HCT116 (cell line): ENCODE results near the gene IQGAP2. TPM values are rescaled to one million over a fixed set of nuclear protein-coding genes. Genes with fewer than 3 reads are reported as not detected.
"Not testable (repeated sequence)": the region's sequence is repeated elsewhere in the genome, so short reads cannot be mapped to it uniquely, and the experiment has no call there.

ENCODE experiments used
- ATAC-seq: fragments of 200-7000 bp; cut with Tn5 transposase; 2 replicates; pipeline ENCODE4 v1.9.1; 2020; ENCODE audit warnings: mild to moderate bottlenecking, moderate library complexity
- BruUV-seq: library from RNA; stranded (reverse); fragments of 400-500 nt; replicated peaks from 2 replicates; lab custom pipeline; 2021; lab: Mats Ljungman, UMichigan
- CTCF ChIA-PET: fragments of 300-600 bp; sonication (Branson Sonifier 250); formaldehyde crosslinking; loops from one replicate; lab custom pipeline; 2021; ENCODE audit warnings: antibody characterized with exemption; lab: Charles Lee
- POLR2A ChIA-PET: fragments of 300-600, 350-600 bp; sonication (Branson Sonifier 250); formaldehyde crosslinking; loops from one replicate; lab custom pipeline; 2021; ENCODE audit warnings: antibody characterized with exemption; lab: Charles Lee
- RAD21 ChIA-PET, 2 experiments: fragments of 300-600 bp; sonication (Branson Sonifier 250); formaldehyde crosslinking; loops; one replicate each; lab custom pipeline; 2023; ENCODE audit warnings: low total read pairs in 2 of 2; ENCODE audit not compliant: uncharacterized antibody in 2 of 2, unreplicated experiment in 2 of 2, low non-redundant PET in 1 of 2; lab: Charles Lee
- DNase-seq: peaks from one replicate; pipeline ENCODE4 v3.0.0-alpha.2; 2010; ENCODE audit warnings: low read depth, low spot score
- H2AFZ ChIP-seq: fragments of 200-600 bp; shearing (Covaris generic), sonication (generic); 2 replicates; pipeline ENCODE4 v1.6.1; 2017; ENCODE audit warnings: low read depth, mixed run types, mixed read lengths, antibody characterized with exemption, low read length; ENCODE audit not compliant: poor library complexity, severe bottlenecking
- H3K27ac ChIP-seq: 2 replicates; pipeline ENCODE4 v1.5.1; 2012; ENCODE audit warnings: low read depth, low read length
- H3K27me3 ChIP-seq: fragments of 200-600 bp; sonication (generic); 2 replicates; pipeline ENCODE4 v1.6.1; 2016; ENCODE audit warnings: mixed run types, low read length, mixed read lengths; ENCODE audit not compliant: insufficient read depth
- H3K36me3 ChIP-seq, 2 experiments: fragments of 200-500 bp in 1 of 2; fragments of 200-600 bp in 1 of 2; sonication (Bioruptor generic) in 1 of 2; sonication (generic) in 1 of 2; 2 replicates each; pipeline versions ENCODE4 v1.5.1 to v1.6.1; 2014 to 2016; ENCODE audit warnings: low read length in 2 of 2, inconsistent platforms in 1 of 2, mixed read lengths in 1 of 2, mixed run types in 1 of 2; ENCODE audit not compliant: insufficient read depth in 2 of 2, control insufficient read depth in 1 of 2
- H3K4me1 ChIP-seq, 2 experiments: fragments of 200-600 bp in 1 of 2; sonication (generic) in 1 of 2; 2 replicates each; pipeline versions ENCODE4 v1.5.1 to v1.6.1; 2012 to 2017; ENCODE audit warnings: low read length in 2 of 2, inconsistent platforms in 1 of 2, mild to moderate bottlenecking in 1 of 2, mixed read lengths in 1 of 2, mixed run types in 1 of 2, moderate library complexity in 1 of 2; ENCODE audit not compliant: insufficient read depth in 2 of 2, control insufficient read depth in 1 of 2
- H3K4me2 ChIP-seq: fragments of 200-600 bp; sonication (generic); 2 replicates; pipeline ENCODE4 v1.6.1; 2017; ENCODE audit warnings: mixed run types, low read length, mixed read lengths
- H3K4me3 ChIP-seq, 2 experiments: fragments of 200-600 bp in 1 of 2; sonication (generic) in 1 of 2; replicated peaks in 1 of 2; 2 replicates each; pipeline ENCODE4 v1.5.1; 2011 to 2016; ENCODE audit warnings: low read length in 2 of 2, control low read depth in 1 of 2, low read depth in 1 of 2, mild to moderate bottlenecking in 1 of 2, mixed read lengths in 1 of 2, mixed run types in 1 of 2
- H3K79me2 ChIP-seq: fragments of 200-600 bp; sonication (generic); 2 replicates; pipeline ENCODE4 v1.6.1; 2017; ENCODE audit warnings: mild to moderate bottlenecking, mixed run types, low read length, moderate library complexity, mixed read lengths; ENCODE audit not compliant: insufficient read depth
- H3K9ac ChIP-seq: fragments of 200-600 bp; sonication (generic); 2 replicates; pipeline ENCODE4 v1.6.1; 2016; ENCODE audit warnings: low read length, mixed read lengths
- H3K9me2 ChIP-seq: fragments of 200-600 bp; sonication (generic), shearing (Covaris generic); 2 replicates; pipeline ENCODE4 v1.6.1; 2017; ENCODE audit warnings: mixed run types, mild to moderate bottlenecking, moderate library complexity; ENCODE audit not compliant: insufficient read depth
- H3K9me3 ChIP-seq, 2 experiments: fragments of 200-500 bp in 1 of 2; fragments of 200-600 bp in 1 of 2; sonication (Bioruptor generic) in 1 of 2; sonication (generic) in 1 of 2; 2 replicates each; pipeline ENCODE4 v1.6.1; 2014 to 2017; ENCODE audit warnings: low read length in 2 of 2, mixed read lengths in 2 of 2, inconsistent platforms in 1 of 2, low read depth in 1 of 2, mild to moderate bottlenecking in 1 of 2, mixed run types in 1 of 2, moderate library complexity in 1 of 2; ENCODE audit not compliant: control insufficient read depth in 1 of 2, insufficient read depth in 1 of 2
- H4K20me1 ChIP-seq: fragments of 200-600 bp; sonication (generic), shearing (Covaris generic); 2 replicates; pipeline ENCODE4 v1.6.1; 2017; ENCODE audit warnings: mixed run types, mild to moderate bottlenecking, moderate library complexity; ENCODE audit not compliant: insufficient read depth
- CBX3 ChIP-seq: IDR thresholded peaks from 2 replicates; pipeline ENCODE4 v1.6.1; 2012; ENCODE audit warnings: low read depth
- EGR1 ChIP-seq: IDR thresholded peaks from 2 replicates; pipeline ENCODE4 v1.6.1; 2012; ENCODE audit warnings: low read depth
- ELF1 ChIP-seq: IDR thresholded peaks from 2 replicates; pipeline ENCODE4 v1.6.1; 2012; ENCODE audit warnings: low read depth, borderline replicate concordance
- EZH2 ChIP-seq: fragments of 200-600 bp; sonication (generic); IDR thresholded peaks from 2 replicates; pipeline ENCODE4 v1.6.1; 2017; ENCODE audit warnings: antibody characterized with exemption, mixed run types
- EZH2phosphoT487 ChIP-seq: fragments of 200-600 bp; IDR thresholded peaks from 2 replicates; pipeline ENCODE4 v1.6.1; 2018; ENCODE audit warnings: antibody characterized with exemption, borderline replicate concordance
- FOSL1 ChIP-seq: IDR thresholded peaks from 2 replicates; pipeline ENCODE4 v1.6.1; 2012; ENCODE audit warnings: low read depth
- JUND ChIP-seq: IDR thresholded peaks from 2 replicates; pipeline ENCODE4 v1.6.1; 2012
- POLR2A ChIP-seq: IDR thresholded peaks from 2 replicates; pipeline ENCODE4 v1.7.0; 2011; ENCODE audit warnings: borderline replicate concordance; ENCODE audit not compliant: insufficient read depth, insufficient read length; ENCODE audit errors: extremely low read depth
- POLR2AphosphoS5 ChIP-seq: IDR thresholded peaks from 2 replicates; pipeline ENCODE4 v1.6.1; 2011; ENCODE audit warnings: mild to moderate bottlenecking, low read depth, low read length, moderate library complexity
- SP1 ChIP-seq: IDR thresholded peaks from 2 replicates; pipeline ENCODE4 v1.6.1; 2012; ENCODE audit warnings: low read depth
- YY1 ChIP-seq: IDR thresholded peaks from 2 replicates; pipeline ENCODE4 v1.6.1; 2011; ENCODE audit warnings: low read length, low read depth, moderate library complexity, mild to moderate bottlenecking; ENCODE audit not compliant: insufficient replicate concordance; ENCODE audit errors: extremely low read depth
- ZFX ChIP-seq: fragments of 450-650 bp; IDR thresholded peaks from 2 replicates; pipeline ENCODE4 v1.6.1; 2017
- intact Hi-C: fragments of 100-400 bp; cut with micrococcal nuclease; formaldehyde crosslinking; loops from 2 replicates; pipeline ENCODE4 v1.10.0; 2022
- total RNA-seq: library from RNA; stranded (reverse); gene quantifications from one replicate; pipeline ENCODE4 v1.2.1, GENCODE V29; 2021; ENCODE audit not compliant: unreplicated experiment
- TF ChIP-seq, protein P1 (sequence below), 3 experiments: fragments of 200-600 bp in 1 of 3; sonication (generic) in 1 of 3; IDR thresholded peaks in 2 of 3; conservative IDR thresholded peaks in 1 of 3; 2 replicates each; pipeline ENCODE4 v1.5.1; 2012 to 2017; ENCODE audit warnings: low read depth in 2 of 3, low read length in 2 of 3, antibody characterized with exemption in 1 of 3, borderline replicate concordance in 1 of 3, control low read depth in 1 of 3, mild to moderate bottlenecking in 1 of 3, mixed read lengths in 1 of 3, mixed run types in 1 of 3, moderate library complexity in 1 of 3; ENCODE audit not compliant: insufficient read depth in 1 of 3
- TF ChIP-seq, protein P2 (sequence below): IDR thresholded peaks from 2 replicates; pipeline ENCODE4 v1.6.1; 2012

Gene IQGAP2
- total RNA-seq, 1 experiment from 2014 or later: 2.0 TPM

DNA sequence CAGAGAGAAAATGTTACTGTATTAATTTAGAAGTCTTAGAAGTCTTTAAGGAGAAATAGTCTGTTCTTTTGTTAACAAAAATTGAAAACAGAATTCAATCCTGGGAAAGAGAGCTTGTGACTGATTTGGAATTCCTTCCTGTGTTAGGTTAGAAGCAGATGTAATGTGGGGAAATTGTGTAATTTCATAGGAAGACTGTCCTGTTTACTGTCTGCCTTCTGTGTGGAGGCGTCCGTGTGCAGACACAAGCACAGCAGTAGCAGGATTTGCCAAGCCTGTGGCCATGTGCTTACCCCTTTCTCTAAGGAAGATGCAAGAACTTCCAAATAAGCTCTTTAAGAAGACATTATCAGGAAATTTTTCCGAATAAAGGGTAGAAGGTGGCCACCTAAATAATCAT lies 276.1 kb downstream of the IQGAP2 start:
- DNase-seq: no peak
- H3K9me2 ChIP-seq: no peaks in the 10 kb centered on the region
- TF ChIP-seq POLR2A (no peak), CBX3 (no peak), ELF1 (no peak), EZH2phosphoT487 (no peak), JUND (no peak), ZFX (no peak), YY1 (no peak), FOSL1 (no peak), EGR1 (no peak), EZH2 (no peak), SP1 (no peak), POLR2AphosphoS5 (no peak)
- TF ChIP-seq, protein P1, sequence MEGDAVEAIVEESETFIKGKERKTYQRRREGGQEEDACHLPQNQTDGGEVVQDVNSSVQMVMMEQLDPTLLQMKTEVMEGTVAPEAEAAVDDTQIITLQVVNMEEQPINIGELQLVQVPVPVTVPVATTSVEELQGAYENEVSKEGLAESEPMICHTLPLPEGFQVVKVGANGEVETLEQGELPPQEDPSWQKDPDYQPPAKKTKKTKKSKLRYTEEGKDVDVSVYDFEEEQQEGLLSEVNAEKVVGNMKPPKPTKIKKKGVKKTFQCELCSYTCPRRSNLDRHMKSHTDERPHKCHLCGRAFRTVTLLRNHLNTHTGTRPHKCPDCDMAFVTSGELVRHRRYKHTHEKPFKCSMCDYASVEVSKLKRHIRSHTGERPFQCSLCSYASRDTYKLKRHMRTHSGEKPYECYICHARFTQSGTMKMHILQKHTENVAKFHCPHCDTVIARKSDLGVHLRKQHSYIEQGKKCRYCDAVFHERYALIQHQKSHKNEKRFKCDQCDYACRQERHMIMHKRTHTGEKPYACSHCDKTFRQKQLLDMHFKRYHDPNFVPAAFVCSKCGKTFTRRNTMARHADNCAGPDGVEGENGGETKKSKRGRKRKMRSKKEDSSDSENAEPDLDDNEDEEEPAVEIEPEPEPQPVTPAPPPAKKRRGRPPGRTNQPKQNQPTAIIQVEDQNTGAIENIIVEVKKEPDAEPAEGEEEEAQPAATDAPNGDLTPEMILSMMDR (IDR thresholded peaks at IDR 0.05 in 2 of 3, conservative IDR thresholded peaks at IDR 0.05 in 1 of 3; ENCODE audit: borderline replicate concordance in 1 of 3, insufficient read depth in 1 of 3, low read depth in 2 of 3, low read length in 2 of 3): no peak
- TF ChIP-seq, protein P2, sequence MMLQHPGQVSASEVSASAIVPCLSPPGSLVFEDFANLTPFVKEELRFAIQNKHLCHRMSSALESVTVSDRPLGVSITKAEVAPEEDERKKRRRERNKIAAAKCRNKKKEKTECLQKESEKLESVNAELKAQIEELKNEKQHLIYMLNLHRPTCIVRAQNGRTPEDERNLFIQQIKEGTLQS: no peak
- TF ChIP-seq, all 23 proteins: peak for 0
- no peaks in the 10 kb centered on the region for H3K27me3 ChIP-seq
- CTCF ChIA-PET: no interaction called here
- no peaks in the 10 kb centered on the region for H3K36me3 ChIP-seq
- no peak for ATAC-seq
- POLR2A ChIA-PET: no interaction called here
- no peak overlapping the region for H3K27ac ChIP-seq
- H4K20me1 ChIP-seq: no peaks in the 10 kb centered on the region
- no peak overlapping the region for H3K9ac ChIP-seq
- no peaks in the 10 kb centered on the region for H3K79me2 ChIP-seq
- H3K4me3 ChIP-seq: no peak overlapping the region
- no peak overlapping the region for H3K4me2 ChIP-seq
- RAD21 ChIA-PET: no interaction called here
- H2AFZ ChIP-seq: no peak overlapping the region
- intact Hi-C loops: no loop called here
- BruUV-seq: no TSS peak
- no peaks in the 10 kb centered on the region for H3K4me1 ChIP-seq
- H3K9me3 ChIP-seq: no peaks in the 10 kb centered on the region

DNA sequence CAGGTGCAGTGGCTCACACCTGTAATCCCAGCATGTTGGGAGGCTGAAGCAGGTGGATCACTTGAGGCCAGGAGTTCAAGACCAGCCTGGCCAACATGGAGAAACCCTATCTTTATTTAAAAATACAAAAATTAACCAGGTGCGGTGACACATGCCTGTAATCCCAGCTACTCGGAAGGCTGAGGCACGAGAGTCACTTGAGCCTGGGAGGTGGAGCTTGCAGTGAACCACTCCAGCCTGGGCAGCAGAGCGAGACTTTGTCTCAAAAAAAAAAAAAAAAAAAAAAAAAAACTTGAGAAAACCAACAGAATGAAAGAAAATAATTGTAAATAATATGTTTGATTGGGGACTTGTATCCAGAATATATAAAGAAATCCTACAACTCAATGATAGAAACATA lies 277.7 kb downstream of the IQGAP2 start:
- intact Hi-C loops, CTCF ChIA-PET, POLR2A ChIA-PET: not testable (repeated sequence)

More for the DNA sequence above, 277.7 kb downstream of the IQGAP2 start:
- H3K79me2 ChIP-seq, DNase-seq, RAD21 ChIA-PET, H3K4me3 ChIP-seq, H2AFZ ChIP-seq, BruUV-seq, H3K9me3 ChIP-seq, ATAC-seq, H3K9me2 ChIP-seq, H3K4me2 ChIP-seq, H3K4me1 ChIP-seq, H3K27ac ChIP-seq, H4K20me1 ChIP-seq, H3K36me3 ChIP-seq, H3K9ac ChIP-seq, H3K27me3 ChIP-seq: not testable (repeated sequence)
